Ovary (tissue), 3 donors: Measurements from ENCODE around the gene CNTN5.

ENCODE experiments used
- CTCF ChIP-seq, 3 donors: fragments of 450-650 bp in 2 of 3; fragments of 200-600 bp in 1 of 3; IDR thresholded peaks; one replicate each; pipeline versions ENCODE4 v1.5.1 to v1.8.0; 2016 to 2022; ENCODE audit warnings: antibody characterized with exemption in 3 of 3, mild to moderate bottlenecking in 1 of 3
- EP300 ChIP-seq: sonication (generic); formaldehyde crosslinking; IDR thresholded peaks from one replicate; pipeline ENCODE4 v1.6.1; 2017; ENCODE audit warnings: antibody characterized with exemption
- POLR2A ChIP-seq: fragments of 450-650 bp; IDR thresholded peaks from one replicate; pipeline ENCODE4 v1.6.1; 2017; ENCODE audit warnings: antibody characterized with exemption, mild to moderate bottlenecking, moderate library complexity
- donor health status: DM: no; HTN: no; CAD: no.

DNA sequence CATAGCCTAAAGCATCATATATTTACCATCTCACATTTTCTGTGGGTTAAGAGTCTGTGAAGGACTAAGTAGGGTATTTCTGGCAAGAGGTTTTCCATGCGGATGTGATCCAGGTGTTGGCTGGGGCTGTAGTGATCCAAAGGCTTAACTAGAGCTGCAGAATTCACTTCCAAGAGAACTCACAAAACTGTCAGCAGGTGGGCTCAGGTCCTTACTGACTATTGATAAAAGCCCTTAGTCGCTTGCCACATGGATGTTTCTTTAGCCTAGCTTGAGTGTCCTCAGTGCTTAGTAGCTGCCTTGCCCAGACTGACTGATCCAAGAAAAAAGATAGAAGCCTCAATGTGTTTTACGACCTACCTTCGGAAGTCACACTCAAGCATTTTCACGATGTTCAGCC, 250.8 kb downstream of the CNTN5 start:
- TF ChIP-seq CTCF (IDR thresholded peaks at IDR 0.05) (no peak), POLR2A (no peak), EP300 (no peak)
